HG03064 (cell line): ENCODE data around the gene NOSIP.

Source experiments
- ATAC-seq: cut with Tn5 transposase; IDR thresholded peaks from one replicate; pipeline ENCODE4 v1.9.1; 2021; ENCODE audit warnings: low read depth; ENCODE audit not compliant: unreplicated experiment

NOSIP gene

GRCh38 chr19:49574206-49574755, 6.1 kb downstream of the NOSIP start:
- ATAC-seq, result no peak

GRCh38 chr19:49573425-49573824, 6.9 kb downstream of the NOSIP start:
- no peak for ATAC-seq

GRCh38 chr19:49573009-49573408, 7.3 kb downstream of the NOSIP start:
- ATAC-seq, result no peak

DNA sequence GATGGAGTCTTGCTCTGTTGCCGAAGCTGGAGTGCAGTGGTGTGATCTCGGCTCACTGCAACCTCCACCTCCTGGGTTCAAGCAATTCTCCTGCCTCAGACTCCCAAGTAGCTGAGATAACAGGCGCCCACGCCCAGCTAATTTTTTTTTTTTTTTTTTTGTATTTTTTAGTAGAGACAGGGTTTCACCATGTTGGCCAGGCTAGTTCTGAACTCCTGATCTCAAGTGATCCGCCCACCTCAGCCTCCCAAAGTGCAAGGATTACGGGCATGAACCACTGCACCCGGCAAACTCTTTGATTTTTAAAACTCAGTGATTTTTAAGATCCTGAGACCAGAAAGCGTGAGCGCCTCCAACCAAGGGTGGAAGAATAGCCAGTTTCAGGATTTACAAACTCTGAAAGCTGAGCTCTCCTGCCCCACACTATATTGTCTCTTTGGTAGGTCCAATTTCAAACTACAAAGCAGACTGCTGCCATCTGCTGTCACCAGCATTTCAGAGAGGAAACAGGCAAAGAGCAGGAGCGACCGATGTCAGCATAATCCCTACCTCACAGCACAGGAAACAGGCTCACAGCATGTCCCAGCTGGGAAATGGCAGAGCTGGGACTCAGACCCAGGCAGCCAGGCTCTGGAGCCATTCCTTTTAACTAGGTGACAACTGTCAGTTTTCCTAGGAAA, 9.2 kb downstream of the NOSIP start:
- no peak for ATAC-seq

- ATAC-seq, result no peak
Measured at GRCh38 chr19:49570138-49570856, 10.1 kb downstream of the NOSIP start.

DNA sequence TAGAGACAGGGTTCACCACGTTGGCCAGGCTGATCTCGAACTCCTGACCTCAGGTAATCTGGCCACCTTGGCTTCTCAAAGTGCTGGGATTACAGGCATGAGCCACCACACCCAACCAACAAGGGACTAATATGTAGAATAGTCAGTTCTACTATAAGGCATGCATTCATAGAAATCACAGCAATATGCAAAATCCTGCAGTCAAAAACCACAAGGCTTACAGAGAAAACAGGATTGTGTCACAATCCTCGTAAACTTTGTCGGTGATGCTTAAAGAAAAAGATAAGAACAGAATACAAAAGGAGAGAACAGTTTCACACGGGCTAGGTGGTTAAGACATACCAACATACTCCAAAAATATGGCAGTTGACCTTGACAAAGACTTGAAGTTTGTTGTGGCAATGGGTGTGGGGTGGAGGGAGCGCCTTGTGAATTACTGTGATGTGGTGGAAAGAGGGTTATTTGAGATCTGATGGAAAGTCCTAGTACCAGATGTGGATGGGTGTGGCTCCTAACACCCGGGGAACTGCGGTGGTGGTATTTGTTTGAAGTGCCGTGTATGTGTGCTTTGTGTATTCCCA, 12.4 kb downstream of the NOSIP start:
- no peak for ATAC-seq

DNA sequence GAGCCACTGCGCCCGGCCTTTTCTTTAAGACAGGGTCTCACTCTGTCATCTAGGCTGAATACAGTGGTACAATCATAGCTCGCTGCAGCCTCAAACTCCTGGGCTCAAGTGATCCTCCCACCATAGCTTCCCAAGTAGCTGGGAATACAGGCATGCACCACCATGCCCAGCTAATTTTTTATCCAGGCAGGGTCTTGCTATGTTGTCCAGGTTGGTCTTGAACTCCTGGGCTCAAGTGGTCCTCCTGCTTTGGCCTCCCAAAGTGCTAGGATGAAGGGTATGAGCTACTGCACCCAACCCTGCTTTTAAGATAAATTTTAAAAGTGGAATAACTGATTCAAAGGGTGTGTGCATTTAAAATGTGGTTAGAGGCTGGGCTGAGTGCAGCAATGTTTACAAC, 14.1 kb downstream of the NOSIP start:
- ATAC-seq, result no peak

DNA sequence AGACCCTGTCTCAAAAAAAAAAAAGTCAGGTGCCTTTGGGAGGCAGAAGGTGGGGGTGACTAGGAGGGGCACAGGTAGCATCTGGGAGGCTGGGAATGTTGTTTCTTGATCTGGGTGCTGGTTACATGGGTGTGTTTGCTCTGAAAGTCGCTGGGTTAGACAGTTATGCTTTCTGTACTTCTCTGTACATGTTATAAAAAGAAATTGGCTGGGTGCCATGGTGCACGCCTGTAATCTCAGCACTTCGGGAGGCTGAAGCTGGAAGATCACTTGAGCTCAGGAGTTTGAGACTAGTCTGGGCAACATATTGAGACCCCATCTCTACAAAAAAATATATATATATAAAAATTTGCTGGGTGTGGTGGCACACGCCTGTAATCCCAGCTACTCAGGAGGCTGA, 15.1 kb downstream of the NOSIP start:
- ATAC-seq, result no peak

GRCh38 chr19:49564616-49565045, 15.7 kb downstream of the NOSIP start:
- ATAC-seq, result no peak

GRCh38 chr19:49560358-49560900, 19.9 kb downstream of the NOSIP start:
- no peak for ATAC-seq

GRCh38 chr19:49559928-49560327, 20.4 kb downstream of the NOSIP start:
- ATAC-seq, result no peak

GRCh38 chr19:49559443-49559842, 20.9 kb downstream of the NOSIP start:
- ATAC-seq, result no peak

DNA sequence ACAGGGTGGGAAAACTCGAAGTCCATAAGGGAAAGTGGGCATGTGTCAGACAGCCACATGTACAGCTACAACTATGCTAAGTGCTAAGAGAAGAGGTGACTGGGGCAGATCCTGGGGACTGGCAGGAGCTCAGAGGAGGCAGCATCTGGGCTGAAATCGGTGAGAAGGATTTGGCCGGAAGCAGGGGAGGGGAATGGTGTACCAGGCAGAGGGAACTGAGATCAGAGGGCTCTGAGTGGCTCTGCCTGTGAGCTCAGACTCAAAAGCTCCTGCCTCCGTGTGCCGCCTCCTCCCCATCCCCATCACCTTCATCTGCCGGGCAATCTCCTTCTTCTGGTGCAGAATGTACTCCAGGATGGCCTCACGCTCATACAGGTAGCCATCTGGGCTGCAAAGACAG, 21.8 kb downstream of the NOSIP start:
- no peak for ATAC-seq

- no peak for ATAC-seq
Measured at GRCh38 chr19:49557641-49558325, 22.6 kb downstream of the NOSIP start.

- ATAC-seq, result no peak
Measured at GRCh38 chr19:49556412-49557398, 23.7 kb downstream of the NOSIP start.

GRCh38 chr19:49555600-49556411, 24.6 kb downstream of the NOSIP start:
- no peak for ATAC-seq

DNA sequence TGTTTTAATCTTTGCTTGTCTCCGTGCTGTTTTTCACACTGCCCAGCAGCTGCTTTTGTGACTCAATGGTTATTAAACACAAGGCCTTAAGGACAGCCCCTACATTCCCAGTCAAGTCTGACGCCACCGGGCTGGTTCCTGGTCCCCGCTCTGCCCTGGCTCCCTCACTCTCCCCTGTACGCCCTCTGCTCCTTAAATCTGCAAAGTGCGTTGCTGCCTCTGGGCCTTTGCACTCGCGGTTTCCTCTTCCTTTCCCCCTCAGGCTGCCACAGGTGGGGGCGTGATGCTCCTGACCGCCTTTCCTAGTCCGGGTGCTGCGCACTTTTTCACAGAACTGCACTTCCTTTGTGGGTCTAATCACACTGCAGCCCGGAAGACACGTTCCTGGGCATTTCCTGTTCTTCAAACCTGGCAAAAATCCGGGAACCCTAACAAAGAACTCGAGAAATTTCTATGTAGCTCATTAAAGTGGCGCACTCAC, 25.6 kb downstream of the NOSIP start:
- ATAC-seq, result no peak

- no peak for ATAC-seq
Measured at GRCh38 chr19:49553451-49554271, 26.7 kb downstream of the NOSIP start.
